NCI-H82 treated with DMSO at 0.1 percent for 48 hours (cell line): ENCODE results near the gene SH2D1A.
"Not testable (repeated sequence)": the region's sequence is repeated elsewhere in the genome, so short reads cannot be mapped to it uniquely, and the experiment has no call there.

ENCODE experiments used
- DNase-seq: peaks from one replicate; lab custom pipeline; 2025; ENCODE audit not compliant: unreplicated experiment; lab: John Stamatoyannopoulos, UW

SH2D1A gene

DNA sequence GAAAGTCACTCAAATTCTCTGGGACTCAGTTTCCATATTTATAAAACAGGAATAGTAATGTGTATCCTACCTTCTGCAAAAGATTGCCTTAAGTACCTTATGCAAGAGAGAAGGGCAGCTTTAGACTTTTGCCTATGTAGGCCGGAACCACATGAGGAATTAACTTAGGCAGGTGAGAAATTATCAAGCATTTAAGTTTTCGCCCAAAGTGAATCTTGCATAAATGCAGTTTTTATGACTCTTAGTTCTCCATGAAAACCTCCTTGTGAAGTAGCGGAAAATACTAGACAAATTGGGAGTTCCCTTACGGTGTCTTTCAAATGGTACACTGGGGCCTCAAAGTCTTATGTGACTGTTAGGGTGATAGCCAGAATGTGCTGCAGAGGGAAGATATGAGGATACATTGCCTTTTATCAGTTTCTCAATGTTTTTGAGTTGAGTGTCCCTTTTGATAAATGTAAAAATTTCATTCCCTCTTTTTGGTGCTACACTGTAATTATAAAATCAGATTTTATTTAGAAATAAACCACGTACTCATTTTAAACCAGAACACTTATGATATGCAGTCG is 2.6 kb downstream of the SH2D1A start:
- no peak for DNase-seq

DNA sequence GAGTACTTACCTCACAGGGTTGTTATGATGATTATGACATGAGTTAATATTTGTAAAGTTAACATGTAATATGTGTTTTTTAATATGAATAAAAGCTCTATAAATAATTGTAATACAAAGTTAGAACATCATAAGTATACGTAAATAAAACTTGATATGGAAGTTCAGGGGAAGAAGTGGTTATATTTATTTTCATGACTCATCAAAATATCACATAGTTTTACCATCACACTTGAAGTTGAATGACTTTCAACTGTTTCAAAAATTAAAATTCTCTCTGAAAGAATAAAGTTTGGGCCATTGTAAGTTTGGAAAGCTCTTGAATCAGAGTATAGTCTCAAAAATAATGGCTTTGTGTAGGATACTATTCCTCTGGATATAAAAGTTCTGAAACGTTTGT is 8.3 kb downstream of the SH2D1A start:
- no peak for DNase-seq

- no peak for DNase-seq
Measured at GRCh38 chrX:124358800-124359383, 12.5 kb downstream of the SH2D1A start.

- DNase-seq = no peak
Measured at GRCh38 chrX:124362072-124362471, 15.7 kb downstream of the SH2D1A start.

DNA sequence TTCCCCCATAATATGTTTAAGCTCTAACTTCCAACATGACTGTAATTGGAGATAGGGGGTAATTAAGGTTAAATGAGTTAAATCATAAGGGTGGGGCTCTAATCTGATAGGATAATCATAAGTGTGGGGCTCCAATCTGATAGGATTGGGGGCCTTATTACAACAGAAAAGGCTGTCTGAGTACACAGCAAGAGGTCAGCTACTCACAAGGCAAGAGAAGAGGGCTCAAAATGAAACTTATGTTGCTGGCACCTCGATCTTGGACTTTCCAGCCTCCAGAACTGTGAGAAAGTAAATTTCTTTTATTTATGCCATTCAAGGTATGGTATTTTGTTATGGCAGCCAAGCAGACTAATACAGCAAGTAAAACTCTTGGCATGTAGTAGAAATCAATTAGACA is 16.4 kb downstream of the SH2D1A start:
- DNase-seq = no peak

DNA sequence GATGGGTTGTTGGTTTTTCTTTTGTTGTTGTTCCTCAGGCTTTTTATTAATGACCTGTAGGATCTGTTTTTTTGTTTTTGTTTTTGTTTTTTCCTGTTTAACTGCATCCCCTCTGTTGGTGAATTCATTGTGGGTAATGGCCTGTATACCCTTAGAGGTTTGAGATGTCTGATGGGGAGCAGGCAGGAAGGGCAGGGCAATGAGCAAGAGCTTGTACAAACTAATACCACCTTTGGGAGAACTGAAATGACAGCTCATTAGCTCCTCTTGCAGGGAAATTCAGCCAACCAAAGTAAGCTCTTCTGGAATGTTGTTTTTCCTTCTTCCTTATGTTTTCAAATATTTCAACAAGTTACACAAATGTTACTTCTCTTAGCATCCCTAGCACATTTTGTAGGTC is 23.4 kb downstream of the SH2D1A start:
- no peak for DNase-seq

- DNase-seq = no peak
Measured at GRCh38 chrX:124373348-124373747, 27.0 kb downstream of the SH2D1A start.

GRCh38 chrX:124378643-124379042 is 32.3 kb downstream of the SH2D1A start:
- no peak for DNase-seq

DNA sequence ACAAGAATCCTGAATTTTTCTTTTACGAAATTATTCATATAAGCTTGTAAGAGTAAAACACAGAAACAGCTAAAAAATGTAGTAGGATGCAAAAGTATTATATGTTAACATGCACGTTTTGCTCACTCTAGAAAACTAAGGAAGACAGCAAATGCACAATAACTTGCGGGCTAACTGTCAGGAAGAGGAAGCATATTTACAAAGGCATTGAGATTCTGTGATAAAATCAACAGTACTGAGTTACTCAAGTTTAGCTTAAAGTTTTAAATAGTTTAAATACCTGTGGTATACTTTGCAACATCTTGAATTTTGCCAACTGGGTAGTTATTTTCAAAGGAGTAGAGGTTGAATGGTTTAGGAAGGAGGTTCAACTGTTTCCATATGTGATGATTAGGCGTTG is 37.0 kb downstream of the SH2D1A start:
- no peak for DNase-seq

GRCh38 chrX:124386401-124386800 is 40.0 kb downstream of the SH2D1A start:
- DNase-seq = no peak

DNA sequence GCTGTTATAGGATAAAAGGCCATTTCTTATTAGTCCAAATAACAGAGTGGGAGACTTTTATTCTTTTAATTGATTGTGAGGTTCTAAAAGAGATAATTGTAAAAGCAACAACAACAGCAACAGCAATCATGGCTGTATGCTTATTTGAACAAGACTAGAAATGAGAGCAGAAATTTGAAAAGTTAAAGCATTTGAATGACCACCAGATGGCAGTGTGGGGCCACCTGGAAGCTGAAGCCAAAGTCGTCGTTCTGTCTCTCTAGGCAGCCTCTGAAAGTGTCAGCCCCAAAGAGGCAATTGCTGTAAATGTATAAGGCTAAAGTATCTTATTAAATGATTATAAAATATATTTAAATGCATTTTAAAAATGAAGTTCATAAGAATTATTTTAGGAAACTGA is 42.2 kb downstream of the SH2D1A start:
- DNase-seq = peak; percentile 1

GRCh38 chrX:124392794-124393193 is 46.4 kb downstream of the SH2D1A start:
- DNase-seq = no peak

GRCh38 chrX:124393238-124393637 is 46.9 kb downstream of the SH2D1A start:
- no peak for DNase-seq

DNA sequence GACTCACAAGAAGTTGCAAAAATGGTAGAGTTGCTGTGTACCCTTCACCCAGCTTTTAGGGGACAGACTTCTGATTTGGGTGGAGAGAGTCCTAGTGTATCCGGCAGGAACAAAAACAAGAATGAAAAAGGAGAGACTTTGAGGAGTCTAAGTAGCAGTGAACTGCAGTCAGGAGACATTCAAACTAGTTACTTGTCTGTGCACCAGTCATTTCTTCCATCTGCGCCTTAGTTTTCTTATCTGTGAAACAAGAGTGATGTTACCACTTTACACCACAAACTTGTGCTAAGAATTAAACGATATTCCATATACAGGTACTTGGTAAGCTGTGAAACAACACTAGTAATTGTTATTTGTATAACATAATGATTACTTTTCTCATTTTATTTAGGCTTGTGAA is 47.3 kb downstream of the SH2D1A start:
- no peak for DNase-seq

DNA sequence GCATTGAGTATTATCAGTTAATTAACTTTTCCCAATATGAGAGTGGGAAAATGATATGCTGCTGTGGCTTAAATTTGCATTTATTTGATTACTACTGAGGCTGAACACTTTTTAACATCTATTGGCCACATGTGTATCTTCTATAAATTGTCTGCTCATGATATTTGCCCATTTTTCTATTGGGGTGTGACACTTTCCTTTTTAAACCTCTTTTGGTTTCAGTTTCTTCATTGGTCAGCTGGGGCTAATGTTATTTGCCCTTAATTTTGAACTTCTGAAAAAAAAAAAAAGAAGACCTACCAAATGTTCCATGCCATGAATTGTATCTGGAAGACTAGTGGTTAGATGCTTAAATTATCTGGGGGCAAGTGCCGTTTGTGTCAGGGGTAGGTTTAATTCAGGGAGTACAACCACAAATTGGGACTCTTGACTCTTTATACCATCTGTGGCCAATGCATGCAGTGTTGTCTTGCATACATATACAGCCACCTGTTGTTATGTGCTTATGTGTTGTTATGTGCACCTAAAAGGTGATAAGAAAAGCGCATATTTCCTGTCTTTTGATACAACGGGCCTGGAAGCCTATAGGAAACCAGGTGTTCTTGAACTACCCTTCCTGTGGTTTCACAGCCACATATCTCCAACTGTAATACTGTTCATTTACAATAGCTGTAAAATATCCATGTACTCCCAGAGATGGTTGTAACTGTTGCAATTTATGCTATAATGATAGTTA is 49.0 kb downstream of the SH2D1A start:
- no peak for DNase-seq

DNA sequence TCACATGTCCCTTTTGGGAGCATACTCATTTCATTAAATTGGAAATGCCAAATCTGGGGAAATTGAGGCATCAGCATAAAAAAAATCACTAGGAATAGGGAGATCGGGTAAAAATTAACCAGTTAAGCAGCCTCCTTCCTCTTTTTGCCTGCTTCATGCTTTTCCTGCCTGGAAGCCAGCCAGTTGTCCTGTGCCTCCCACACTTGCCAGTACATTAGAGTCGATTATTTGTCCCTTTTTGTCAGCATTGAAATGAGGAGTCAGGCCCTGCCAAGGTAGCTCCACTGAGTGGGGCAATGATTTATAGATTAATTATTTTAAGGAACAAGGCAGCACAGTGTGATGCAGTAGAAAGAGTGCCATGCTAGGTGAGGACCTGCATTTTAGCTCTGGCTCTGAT is 55.3 kb downstream of the SH2D1A start:
- DNase-seq = no peak

DNA sequence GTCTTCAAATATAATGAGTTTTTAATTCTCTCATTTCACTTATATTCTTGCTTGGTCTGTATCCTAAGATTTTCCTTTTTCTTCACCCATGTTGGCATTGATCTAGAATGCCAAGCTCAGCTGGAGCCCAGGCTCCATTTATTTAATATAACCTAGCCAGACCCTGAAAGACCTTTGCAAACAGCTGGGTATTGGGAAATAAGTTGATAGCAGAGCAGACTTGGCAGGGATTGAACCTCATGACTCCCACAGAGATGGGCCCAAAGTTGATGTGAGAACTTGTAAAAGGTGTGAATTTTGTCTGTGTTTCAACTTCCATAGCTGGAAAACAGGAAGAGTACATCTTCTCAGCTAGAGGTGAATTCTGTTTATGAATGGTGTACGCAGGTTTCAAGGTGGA is 59.5 kb downstream of the SH2D1A start:
- DNase-seq = no peak

- peak; percentile 1 for DNase-seq
Measured at GRCh38 chrX:124406294-124407014, 60.1 kb downstream of the SH2D1A start.

DNA sequence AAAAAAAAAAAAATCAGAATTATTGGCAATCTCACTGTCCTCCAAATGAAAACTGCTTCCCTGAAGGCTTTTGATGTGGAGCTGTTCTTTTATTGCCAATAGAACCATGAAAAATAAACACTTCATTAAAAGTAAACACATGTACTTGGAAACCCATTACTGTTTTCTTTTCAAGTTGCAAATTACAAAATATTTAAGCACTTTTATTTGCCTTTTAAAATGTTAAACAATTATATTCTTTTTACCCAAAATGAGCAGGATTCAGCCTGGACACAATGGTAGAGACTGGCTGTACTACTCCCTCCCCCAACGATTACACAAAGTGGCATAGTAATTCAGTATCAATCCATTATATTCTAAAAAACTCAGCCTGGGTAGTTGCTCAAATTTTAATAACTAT is 60.9 kb downstream of the SH2D1A start:
- DNase-seq = no peak

GRCh38 chrX:124408380-124408779 is 62.0 kb downstream of the SH2D1A start:
- not testable (repeated sequence) for DNase-seq

DNA sequence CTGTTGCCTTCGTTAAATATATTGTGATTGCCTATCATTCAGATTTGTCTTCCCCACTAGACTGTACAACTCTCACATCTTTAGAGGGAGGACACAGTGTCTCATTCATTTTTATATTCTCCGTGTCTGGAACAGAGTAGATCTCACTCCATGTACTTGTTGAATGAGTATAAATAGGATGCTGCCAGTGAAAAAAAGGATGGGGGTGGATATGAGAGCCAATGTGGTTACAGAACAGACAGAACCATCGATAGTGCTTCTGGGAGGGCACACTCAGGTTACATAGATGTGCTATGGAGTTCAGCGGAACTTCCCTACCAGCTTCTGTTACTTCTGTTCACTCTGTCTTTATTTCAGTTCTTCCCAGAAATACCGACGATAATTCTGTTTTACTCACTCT is 66.9 kb downstream of the SH2D1A start:
- DNase-seq = no peak

DNA sequence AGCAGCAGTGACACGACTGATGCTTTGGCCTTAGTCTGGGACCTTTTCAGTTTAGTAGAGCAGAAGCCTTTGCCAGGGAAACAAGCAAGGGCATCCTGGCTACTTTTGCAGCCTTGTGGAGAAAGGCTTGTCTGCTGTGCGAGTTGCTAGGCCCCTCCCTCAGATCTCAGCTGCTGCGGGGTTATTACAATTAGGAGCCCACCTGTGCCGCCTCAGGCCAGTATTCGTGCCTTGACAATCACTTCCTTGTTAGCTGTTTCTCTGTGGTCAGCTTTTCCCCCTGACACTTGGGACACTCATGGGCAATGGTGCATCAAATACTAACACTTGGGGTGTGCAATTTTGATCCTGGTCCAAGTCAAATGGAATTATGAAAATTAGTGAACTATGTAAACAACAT is 67.9 kb downstream of the SH2D1A start:
- no peak for DNase-seq
